ENCODE data around the gene CMSS1. TPM values are rescaled to one million over a fixed set of nuclear protein-coding genes. Genes with fewer than 3 reads are reported as not detected.

The CMSS1 gene
- total RNA-seq, 1 experiment from 2014 or later, result 117 TPM

DNA sequence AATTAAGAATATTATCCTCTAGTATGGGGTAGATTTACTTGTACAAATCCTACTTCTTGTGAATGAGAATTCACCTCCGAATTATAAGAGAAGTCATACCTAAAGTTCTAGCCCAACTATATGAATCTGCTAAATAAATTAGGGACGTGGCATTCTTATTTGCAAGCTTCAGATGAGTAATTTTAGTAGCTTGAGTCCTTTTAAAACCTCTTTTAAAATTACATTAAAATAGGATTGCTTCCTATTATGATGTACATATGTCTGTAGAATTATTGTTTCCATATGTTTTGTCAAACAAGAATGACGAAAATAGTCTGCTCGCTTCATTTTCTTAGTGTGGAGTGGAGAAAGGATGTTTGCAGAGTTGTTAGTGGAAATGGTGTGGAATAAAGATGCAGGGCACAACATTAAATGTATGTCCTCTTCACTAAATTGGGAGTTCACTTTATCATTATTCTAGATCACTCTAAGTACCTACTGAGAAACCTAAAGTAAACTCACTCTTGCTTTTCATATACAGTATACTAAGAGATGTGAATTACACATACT is 59.4 kb downstream of the CMSS1 start:
- intact Hi-C loops (cut with micrococcal nuclease), result no loop called here
- no peaks in the 10 kb centered on the region for H3K27me3 Mint-ChIP-seq (ENCODE audit: insufficient read depth, unreplicated experiment)
- no TSS peak for BruUV-seq (replicated peaks)

GRCh38 chr3:99878005-99878404 is 60.3 kb downstream of the CMSS1 start:
- H3K9me3 Mint-ChIP-seq (ENCODE audit: unreplicated experiment), result no peaks in the 10 kb centered on the region
- CTCF ChIA-PET, result interaction anchor here (0.7 to 1.1 kb wide), 3 partner anchors 13 to 228 kb away, joined by 3 read pairs; no protein-coding TSS in a partner anchor
- no peaks in the 10 kb centered on the region for H3K27me3 Mint-ChIP-seq (ENCODE audit: insufficient read depth, unreplicated experiment)
- peaks cover 8% of the 10 kb centered on the region for H3K4me1 Mint-ChIP-seq (ENCODE audit: insufficient read depth, unreplicated experiment)
- H3K27ac Mint-ChIP-seq (ENCODE audit: low read depth, unreplicated experiment), result no peak overlapping the region
- BruUV-seq (replicated peaks), result no TSS peak
- H3K4me3 Mint-ChIP-seq (ENCODE audit: unreplicated experiment), result no peak overlapping the region
- DNase-seq (ENCODE audit: unreplicated experiment), result peak; percentile 48
- no peaks in the 10 kb centered on the region for H3K36me3 Mint-ChIP-seq (ENCODE audit: insufficient read depth, unreplicated experiment)
- POLR2A ChIA-PET, result interaction anchor here (1.4 kb wide), 1 partner anchor 10 kb away, joined by 3 read pairs; no protein-coding TSS in a partner anchor
- TF ChIP-seq, protein P1, sequence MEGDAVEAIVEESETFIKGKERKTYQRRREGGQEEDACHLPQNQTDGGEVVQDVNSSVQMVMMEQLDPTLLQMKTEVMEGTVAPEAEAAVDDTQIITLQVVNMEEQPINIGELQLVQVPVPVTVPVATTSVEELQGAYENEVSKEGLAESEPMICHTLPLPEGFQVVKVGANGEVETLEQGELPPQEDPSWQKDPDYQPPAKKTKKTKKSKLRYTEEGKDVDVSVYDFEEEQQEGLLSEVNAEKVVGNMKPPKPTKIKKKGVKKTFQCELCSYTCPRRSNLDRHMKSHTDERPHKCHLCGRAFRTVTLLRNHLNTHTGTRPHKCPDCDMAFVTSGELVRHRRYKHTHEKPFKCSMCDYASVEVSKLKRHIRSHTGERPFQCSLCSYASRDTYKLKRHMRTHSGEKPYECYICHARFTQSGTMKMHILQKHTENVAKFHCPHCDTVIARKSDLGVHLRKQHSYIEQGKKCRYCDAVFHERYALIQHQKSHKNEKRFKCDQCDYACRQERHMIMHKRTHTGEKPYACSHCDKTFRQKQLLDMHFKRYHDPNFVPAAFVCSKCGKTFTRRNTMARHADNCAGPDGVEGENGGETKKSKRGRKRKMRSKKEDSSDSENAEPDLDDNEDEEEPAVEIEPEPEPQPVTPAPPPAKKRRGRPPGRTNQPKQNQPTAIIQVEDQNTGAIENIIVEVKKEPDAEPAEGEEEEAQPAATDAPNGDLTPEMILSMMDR (IDR thresholded peaks at IDR 0.05; ENCODE audit: unreplicated experiment), result no peak
- intact Hi-C loops (cut with micrococcal nuclease), result no loop called here

More for the DNA sequence above, 59.4 kb downstream of the CMSS1 start:
- H3K9me3 Mint-ChIP-seq (ENCODE audit: unreplicated experiment), result no peaks in the 10 kb centered on the region
- no peaks in the 10 kb centered on the region for H3K36me3 Mint-ChIP-seq (ENCODE audit: insufficient read depth, unreplicated experiment)
- POLR2A ChIA-PET, result interaction anchor here (1.4 kb wide), 1 partner anchor 12 kb away, joined by 5 read pairs; no protein-coding TSS in a partner anchor
- DNase-seq (ENCODE audit: unreplicated experiment), result no peak
- CTCF ChIA-PET, result interaction anchor here (0.7 to 1.1 kb wide), 3 partner anchors 14 to 229 kb away, joined by 3 read pairs; no protein-coding TSS in a partner anchor
- H3K27ac Mint-ChIP-seq (ENCODE audit: low read depth, unreplicated experiment), result no peak overlapping the region
- no peak overlapping the region for H3K4me3 Mint-ChIP-seq (ENCODE audit: unreplicated experiment)
- H3K4me1 Mint-ChIP-seq (ENCODE audit: insufficient read depth, unreplicated experiment), result peaks cover 8% of the 10 kb centered on the region
- TF ChIP-seq, protein P1 (IDR thresholded peaks at IDR 0.05; ENCODE audit: unreplicated experiment), result no peak

DNA sequence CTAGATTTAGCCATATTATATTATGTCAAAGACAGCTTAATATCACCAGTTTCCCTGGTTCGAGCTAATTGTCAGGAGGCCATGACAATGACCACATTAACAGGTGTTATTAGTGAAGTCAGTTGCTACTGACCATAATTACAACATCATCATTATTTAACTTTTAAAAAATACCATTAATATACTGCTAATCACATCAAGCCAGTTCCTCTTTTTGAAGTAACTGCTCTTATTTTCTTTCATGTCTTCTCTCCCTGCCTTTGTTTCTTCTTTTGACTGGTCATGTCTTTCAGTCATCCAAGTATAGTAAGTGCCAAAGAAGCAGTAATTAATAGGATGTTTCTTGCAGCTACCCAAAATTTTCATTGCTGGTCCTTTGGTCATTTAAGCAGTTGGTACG is 61.6 kb downstream of the CMSS1 start:
- no peaks in the 10 kb centered on the region for H3K27me3 Mint-ChIP-seq (ENCODE audit: insufficient read depth, unreplicated experiment)
- H3K9me3 Mint-ChIP-seq (ENCODE audit: unreplicated experiment), result no peaks in the 10 kb centered on the region
- no peak overlapping the region for H3K4me3 Mint-ChIP-seq (ENCODE audit: unreplicated experiment)
- peaks cover 8% of the 10 kb centered on the region for H3K4me1 Mint-ChIP-seq (ENCODE audit: insufficient read depth, unreplicated experiment)
- CTCF ChIA-PET, result interaction anchor here (0.5 to 1.1 kb wide), 5 partner anchors 9 to 440 kb away, joined by 3 to 5 read pairs (median 3); no protein-coding TSS in a partner anchor
- H3K27ac Mint-ChIP-seq (ENCODE audit: low read depth, unreplicated experiment), result no peak overlapping the region
- POLR2A ChIA-PET, result interaction anchor here (0.6 to 1.4 kb wide), 4 partner anchors 9 to 18 kb away, joined by 3 to 4 read pairs (median 3); no protein-coding TSS in a partner anchor
- no peaks in the 10 kb centered on the region for H3K36me3 Mint-ChIP-seq (ENCODE audit: insufficient read depth, unreplicated experiment)
- TF ChIP-seq, protein P1 (IDR thresholded peaks at IDR 0.05; ENCODE audit: unreplicated experiment), result no peak
- intact Hi-C loops (cut with micrococcal nuclease), result no loop called here
- no TSS peak for BruUV-seq (replicated peaks)
- DNase-seq (ENCODE audit: unreplicated experiment), result no peak

DNA sequence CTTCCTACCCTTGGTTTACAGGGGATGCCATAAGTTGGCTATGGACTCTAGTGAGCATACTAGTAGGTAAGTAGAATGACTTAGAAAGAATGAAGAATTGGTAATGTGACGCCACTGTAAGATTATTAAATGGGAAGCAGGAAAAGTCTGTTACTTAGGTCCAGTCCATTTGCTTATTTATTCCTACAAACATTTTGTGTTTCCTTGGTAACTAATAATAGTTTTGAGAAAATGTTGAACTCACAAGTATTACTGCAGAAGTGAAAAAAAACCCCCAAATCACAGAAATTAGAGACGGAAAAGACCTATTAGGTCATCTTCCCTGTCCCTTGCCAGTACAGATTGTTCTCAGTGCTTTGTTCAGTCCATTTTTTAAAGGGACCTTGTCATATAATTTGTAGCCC is 63.5 kb downstream of the CMSS1 start:
- Mint-ChIP-seq H3K36me3 (ENCODE audit: insufficient read depth, unreplicated experiment) (no peaks in the 10 kb centered on the region), H3K27me3 (ENCODE audit: insufficient read depth, unreplicated experiment) (no peaks in the 10 kb centered on the region), H3K9me3 (ENCODE audit: unreplicated experiment) (no peaks in the 10 kb centered on the region), H3K4me1 (ENCODE audit: insufficient read depth, unreplicated experiment) (peaks cover 15% of the 10 kb centered on the region), H3K4me3 (ENCODE audit: unreplicated experiment) (no peak overlapping the region), H3K27ac (ENCODE audit: low read depth, unreplicated experiment) (peak overlapping the region; percentile 46)
- intact Hi-C loops (cut with micrococcal nuclease), result no loop called here
- CTCF ChIA-PET, result no interaction called here
- DNase-seq (ENCODE audit: unreplicated experiment), result no peak
- POLR2A ChIA-PET, result no interaction called here
- TF ChIP-seq, protein P1 (IDR thresholded peaks at IDR 0.05; ENCODE audit: unreplicated experiment), result no peak
- no TSS peak for BruUV-seq (replicated peaks)

All from MCF 10A (cell line).